ENCODE measurements around the gene ZNF236. TPM values are rescaled to one million over a fixed set of nuclear protein-coding genes. Genes with fewer than 3 reads are reported as not detected.

ZNF236 gene
- total RNA-seq, 1 donor from 2014 or later: 37.9 TPM

- intact Hi-C loops (cut with DNase I): no loop called here
- ATAC-seq (no peak), DNase-seq (ENCODE audit: low spot score) (no peak)
Measured at GRCh38 chr18:76846217-76846616, 23.9 kb downstream of the ZNF236 start.

GRCh38 chr18:76847916-76848315 lies 25.6 kb downstream of the ZNF236 start:
- ATAC-seq: no peak
- intact Hi-C loops (cut with DNase I): no loop called here
- no peak for DNase-seq (ENCODE audit: low spot score)

DNA sequence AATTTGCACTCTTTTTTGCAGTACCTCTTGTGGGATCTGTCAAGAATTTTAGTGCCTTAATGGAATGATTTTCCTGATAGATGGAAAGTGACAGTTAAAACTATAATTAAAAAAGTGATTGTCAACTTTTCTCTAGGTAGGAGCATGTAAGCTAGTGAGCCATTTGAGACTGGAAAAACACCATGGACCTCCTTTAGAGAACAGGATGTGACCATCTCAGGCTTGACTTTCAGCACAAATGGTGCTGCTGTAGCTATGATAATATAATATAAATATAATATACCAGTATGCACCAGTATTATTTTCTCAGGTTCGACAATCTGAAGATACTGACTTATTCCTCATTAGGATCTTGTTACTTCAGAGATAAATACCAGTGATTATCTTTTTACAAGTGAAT lies 27.8 kb downstream of the ZNF236 start:
- DNase-seq (ENCODE audit: low spot score) (no peak), ATAC-seq (no peak)
- intact Hi-C loops (cut with DNase I): no loop called here

DNA sequence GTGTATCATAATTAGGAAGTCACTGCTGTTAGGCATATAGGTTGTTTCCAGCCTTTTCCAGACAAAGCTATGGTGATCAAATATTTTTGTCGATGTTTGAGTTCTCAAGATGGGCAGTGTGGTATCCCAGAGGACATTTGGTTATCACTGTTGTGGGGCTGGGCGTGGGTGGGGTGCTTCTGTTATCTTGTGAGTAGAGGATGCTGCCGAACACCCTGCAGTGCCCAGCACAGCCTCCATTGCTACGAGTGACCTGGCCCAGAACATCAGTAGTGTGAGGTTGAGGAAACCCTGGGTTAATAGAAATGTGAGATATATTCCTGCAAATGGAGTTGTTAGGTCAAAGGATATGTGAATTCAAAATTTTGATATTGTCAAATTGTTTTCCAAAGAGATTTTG lies 33.2 kb downstream of the ZNF236 start:
- no peak for ATAC-seq
- intact Hi-C loops (cut with DNase I): no loop called here

DNA sequence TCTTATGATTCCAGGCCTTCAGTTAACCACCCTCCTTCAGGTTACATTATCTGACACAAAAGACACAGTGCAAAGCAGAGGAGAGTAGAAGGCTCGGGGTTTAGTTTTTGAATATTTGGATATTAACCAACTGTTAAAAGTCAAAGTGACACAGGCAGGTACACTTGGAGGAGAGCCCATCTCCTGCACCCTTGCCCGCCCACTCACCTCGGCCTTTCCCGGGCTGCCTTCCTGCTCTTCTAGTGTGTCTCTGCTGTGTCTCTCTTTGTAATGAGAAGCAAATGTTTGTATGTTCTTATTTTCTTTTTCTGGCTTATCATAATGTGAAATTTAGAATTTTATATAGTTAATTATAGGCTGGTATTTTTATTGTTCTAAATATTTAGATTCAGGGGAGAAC lies 35.1 kb downstream of the ZNF236 start:
- intact Hi-C loops (cut with DNase I): no loop called here
- ATAC-seq: no peak

More for the DNA sequence above, 33.2 kb downstream of the ZNF236 start:
- no peak for DNase-seq (ENCODE audit: low spot score)

DNA sequence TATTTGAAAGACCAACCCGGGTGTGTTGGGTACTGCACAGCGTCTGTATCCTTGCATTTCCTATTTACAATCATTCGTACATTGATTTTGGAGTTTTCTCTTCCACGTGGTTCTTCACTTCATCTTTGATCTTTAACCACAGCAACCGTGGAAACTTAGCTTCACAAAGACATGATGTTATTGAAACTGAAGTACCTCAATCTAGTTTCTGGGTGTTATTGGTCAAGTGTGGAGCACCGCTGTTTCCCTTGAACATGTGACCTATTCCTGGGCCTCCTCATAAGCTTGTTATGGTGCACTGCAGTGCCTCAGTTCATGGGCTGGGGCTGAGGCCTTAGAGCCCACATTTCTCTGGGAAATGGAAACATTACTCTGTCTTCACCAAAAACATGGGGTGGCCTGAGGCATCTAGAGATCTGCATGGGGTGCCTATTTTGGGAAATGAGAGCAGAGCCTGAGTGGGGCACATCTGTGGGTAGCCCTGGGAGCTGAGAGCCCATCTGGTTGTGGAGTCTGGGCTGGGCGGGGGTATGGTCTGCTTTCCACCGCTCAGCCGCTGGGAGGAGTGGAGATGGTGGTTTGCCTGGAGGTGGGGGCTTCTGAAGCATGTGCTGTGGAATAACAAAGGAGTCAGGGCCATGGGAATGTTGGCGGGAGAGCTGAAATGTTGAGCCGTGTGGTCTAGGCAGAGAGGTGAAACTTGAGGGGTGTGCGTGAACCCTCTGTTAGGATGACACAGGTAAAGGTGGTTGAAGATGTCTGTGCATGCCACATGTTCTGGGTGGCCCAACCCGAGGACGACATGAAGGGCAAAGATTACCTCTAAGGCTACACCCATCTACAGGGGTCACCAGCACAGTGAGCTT lies 37.4 kb downstream of the ZNF236 start:
- intact Hi-C loops (cut with DNase I): no loop called here
- ATAC-seq (peak; percentile 36), DNase-seq (ENCODE audit: low spot score) (no peak)

More for the DNA sequence above, 35.1 kb downstream of the ZNF236 start:
- DNase-seq (ENCODE audit: low spot score): no peak

DNA sequence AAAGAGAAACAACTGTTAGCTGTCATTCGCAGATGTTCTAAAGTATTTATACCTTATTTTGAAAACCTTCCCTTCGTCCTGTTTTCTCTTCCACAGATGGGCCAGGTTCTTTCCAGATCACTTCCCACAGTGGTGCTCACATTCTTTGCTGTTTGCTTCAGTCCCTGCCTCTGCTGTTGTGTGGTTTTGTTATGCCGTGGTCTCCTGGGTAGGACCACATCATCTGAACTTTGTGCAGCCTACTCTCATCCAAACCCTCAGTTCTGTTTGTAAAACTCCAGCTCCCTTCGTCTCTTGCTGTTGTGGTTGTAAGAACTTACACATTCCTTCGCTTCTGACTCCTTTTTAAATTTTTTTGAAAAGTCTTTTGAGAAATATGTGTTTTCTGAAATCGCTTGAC lies 38.1 kb downstream of the ZNF236 start:
- DNase-seq (ENCODE audit: low spot score) (no peak), ATAC-seq (peak; percentile 76)
- intact Hi-C loops (cut with DNase I): no loop called here

- ATAC-seq (no peak), DNase-seq (ENCODE audit: low spot score) (no peak)
- intact Hi-C loops (cut with DNase I): no loop called here
Measured at GRCh38 chr18:76866666-76867065, 44.3 kb downstream of the ZNF236 start.

- DNase-seq (ENCODE audit: low spot score): no peak
- intact Hi-C loops (cut with DNase I): no loop called here
- ATAC-seq: no peak
Measured at GRCh38 chr18:76873311-76873710, 51.0 kb downstream of the ZNF236 start.

DNA sequence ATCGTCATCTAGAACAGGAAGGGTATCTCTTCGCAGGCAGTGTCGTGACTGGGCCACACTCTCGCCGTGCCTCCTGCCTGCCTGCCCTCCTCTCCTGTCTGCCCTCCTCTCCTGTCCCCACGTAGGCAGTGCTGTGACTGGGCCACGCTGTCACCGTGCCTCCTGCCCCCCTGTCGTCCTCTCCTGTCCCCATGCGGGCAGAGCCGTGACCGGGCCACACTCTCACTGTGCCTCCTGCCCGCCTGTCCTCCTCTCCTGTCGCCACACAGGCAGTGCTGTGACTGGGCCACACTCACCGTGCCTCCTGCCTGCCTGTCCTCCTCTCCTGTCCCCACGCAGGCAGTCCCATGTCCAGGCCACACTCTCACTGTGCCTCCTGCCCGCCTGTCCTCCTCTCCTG lies 51.4 kb downstream of the ZNF236 start:
- no peak for DNase-seq (ENCODE audit: low spot score)
- intact Hi-C loops (cut with DNase I): no loop called here
- no peak for ATAC-seq

- intact Hi-C loops (cut with DNase I): no loop called here
- no peak for ATAC-seq
Measured at GRCh38 chr18:76874642-76875389, 52.5 kb downstream of the ZNF236 start.

GRCh38 chr18:76875390-76876325 lies 53.3 kb downstream of the ZNF236 start:
- no peak for DNase-seq (ENCODE audit: low spot score)
- intact Hi-C loops (cut with DNase I): no loop called here
- ATAC-seq: peak; percentile 49

More at GRCh38 chr18:76874642-76875389, 52.5 kb downstream of the ZNF236 start:
- DNase-seq (ENCODE audit: low spot score): no peak

GRCh38 chr18:76878426-76878825 lies 56.1 kb downstream of the ZNF236 start:
- ATAC-seq (no peak), DNase-seq (ENCODE audit: low spot score) (no peak)
- intact Hi-C loops (cut with DNase I): no loop called here

DNA sequence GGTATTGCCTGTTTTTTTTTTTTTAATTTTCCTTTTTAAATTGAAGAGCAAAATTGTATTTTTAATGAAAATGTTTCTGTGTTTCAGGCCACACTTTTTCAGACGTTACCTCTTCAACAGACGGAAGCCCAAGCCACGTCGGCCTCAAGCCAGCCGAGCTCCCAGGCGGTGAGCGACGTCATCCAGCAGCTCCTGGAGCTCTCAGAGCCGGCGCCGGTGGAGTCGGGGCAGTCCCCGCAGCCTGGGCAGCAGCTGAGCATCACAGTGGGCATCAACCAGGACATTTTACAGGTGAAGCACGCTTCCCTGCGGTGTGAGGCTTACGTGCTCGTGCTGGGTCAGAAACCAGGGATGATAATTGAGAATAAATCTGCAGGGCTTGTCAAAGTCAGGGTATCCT lies 57.7 kb downstream of the ZNF236 start:
- no peak for DNase-seq (ENCODE audit: low spot score)
- intact Hi-C loops (cut with DNase I): no loop called here
- no peak for ATAC-seq

DNA sequence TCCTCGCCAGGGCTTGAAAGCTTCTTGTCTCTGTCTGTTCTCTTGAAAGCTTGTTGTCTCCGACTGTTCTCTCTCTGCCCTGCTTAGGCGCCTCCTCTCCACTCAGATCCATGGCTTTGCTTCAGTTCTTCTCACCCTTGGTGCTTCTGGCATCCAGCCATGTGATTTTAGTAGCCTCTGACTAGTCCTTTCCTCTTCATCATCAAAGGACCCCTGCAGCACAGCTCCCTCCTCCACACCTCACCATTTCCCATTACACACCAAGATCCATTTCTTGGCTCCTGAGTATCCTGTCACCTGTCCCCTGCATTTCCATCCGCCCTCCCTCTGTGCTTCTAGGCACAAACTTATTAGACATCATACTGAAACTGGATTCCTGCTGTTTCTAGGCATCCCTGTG lies 59.4 kb downstream of the ZNF236 start:
- intact Hi-C loops (cut with DNase I): no loop called here
- DNase-seq (ENCODE audit: low spot score): no peak
- ATAC-seq: no peak

- intact Hi-C loops (cut with DNase I): no loop called here
- no peak for ATAC-seq
- DNase-seq (ENCODE audit: low spot score): no peak
Measured at GRCh38 chr18:76882146-76882545, 59.8 kb downstream of the ZNF236 start.

DNA sequence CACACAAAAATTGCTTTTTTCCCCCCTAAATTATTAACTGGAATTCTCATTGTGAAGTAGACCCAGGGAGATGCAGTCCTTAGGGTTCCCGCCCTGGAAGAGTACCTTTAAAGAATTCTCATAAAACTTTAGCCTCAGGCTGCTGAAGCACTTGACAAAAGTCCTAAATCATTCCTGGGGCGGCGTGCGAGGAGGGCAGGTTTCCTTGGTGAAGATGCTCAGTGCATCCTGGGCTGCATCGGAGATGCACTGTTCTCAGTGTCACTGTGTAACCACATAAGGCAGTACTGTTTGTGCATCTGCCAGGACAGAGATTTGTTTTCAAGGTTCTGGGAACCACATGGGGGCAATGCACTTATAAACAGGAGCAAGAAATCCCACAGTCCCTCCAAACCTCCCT lies 62.6 kb downstream of the ZNF236 start:
- intact Hi-C loops (cut with DNase I): no loop called here
- ATAC-seq (no peak), DNase-seq (ENCODE audit: low spot score) (no peak)

DNA sequence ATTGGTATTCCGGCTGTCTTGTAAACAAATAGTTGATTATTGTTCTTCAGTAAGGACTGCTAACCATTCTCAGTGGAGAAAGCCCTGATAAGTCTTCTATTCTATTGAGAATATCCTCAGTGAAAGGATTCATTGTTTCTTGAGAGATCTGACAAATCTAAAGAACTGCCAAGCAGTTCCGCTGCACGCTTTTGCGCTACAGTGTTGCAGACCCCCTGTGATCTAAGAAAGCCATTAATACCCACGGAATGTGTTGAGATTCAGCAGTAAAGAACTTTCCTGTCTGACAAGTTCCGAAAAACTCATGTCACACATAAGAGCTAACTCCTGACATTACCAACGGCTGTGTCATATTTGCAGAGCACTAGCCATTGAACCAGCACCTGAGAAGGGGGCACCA lies 63.8 kb downstream of the ZNF236 start:
- no peak for DNase-seq (ENCODE audit: low spot score)
- no peak for ATAC-seq
- intact Hi-C loops (cut with DNase I): no loop called here

DNA sequence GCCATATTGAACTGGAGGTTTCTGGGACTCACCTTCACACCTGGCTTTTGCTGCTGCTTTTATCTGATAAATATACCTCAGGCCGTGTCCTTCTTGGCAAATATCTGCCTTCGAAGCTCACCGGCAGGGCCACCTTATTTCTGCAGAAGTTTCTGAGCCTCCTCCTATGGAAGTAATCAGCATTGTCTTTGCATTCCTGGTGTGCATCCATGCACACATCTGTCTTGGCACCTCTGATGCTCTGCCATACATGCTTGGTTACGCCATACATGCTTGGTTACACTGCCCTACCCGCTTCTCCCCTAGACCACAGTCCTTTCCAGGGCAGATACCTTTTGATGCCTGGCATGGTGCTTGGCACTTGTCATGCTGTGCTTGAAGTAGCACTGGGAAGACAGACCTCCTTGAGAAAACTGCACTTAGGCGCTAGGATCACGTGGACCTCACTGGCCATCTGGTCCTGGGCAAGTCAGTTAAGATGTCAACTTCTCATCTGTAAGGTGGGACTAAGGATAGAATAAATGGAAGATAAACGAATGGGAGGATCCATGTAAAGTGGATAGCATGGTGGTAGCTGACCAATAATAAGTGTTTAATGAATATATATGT lies 66.8 kb downstream of the ZNF236 start:
- intact Hi-C loops (cut with DNase I): no loop called here
- DNase-seq (ENCODE audit: low spot score): no peak
- ATAC-seq: no peak

Data from sciatic nerve (tissue), 2 donors.